Glutamatergic neuron (in vitro differentiated cells): ENCODE data around the gene HMX2. TPM values are rescaled to one million over a fixed set of nuclear protein-coding genes. Genes with fewer than 3 reads are reported as not detected.

Source experiments
- DNase-seq: peaks from one replicate; pipeline ENCODE4 v3.0.0; 2022
- H3K27ac Mint-ChIP-seq: one replicate; pipeline ENCODE4 v1.8.0; 2020; ENCODE audit warnings: mild to moderate bottlenecking, mixed read lengths, inconsistent platforms; ENCODE audit not compliant: unreplicated experiment
- H3K27me3 Mint-ChIP-seq: one replicate; pipeline ENCODE4 v1.8.0; 2020; ENCODE audit warnings: mild to moderate bottlenecking, moderate library complexity, mixed read lengths, inconsistent platforms; ENCODE audit not compliant: unreplicated experiment
- H3K36me3 Mint-ChIP-seq: one replicate; pipeline ENCODE4 v1.8.0; 2020; ENCODE audit warnings: mild to moderate bottlenecking, mixed read lengths, inconsistent platforms; ENCODE audit not compliant: unreplicated experiment
- H3K4me1 Mint-ChIP-seq: one replicate; pipeline ENCODE4 v1.8.0; 2020; ENCODE audit warnings: mild to moderate bottlenecking, low read depth, mixed read lengths, inconsistent platforms; ENCODE audit not compliant: unreplicated experiment
- H3K4me3 Mint-ChIP-seq: one replicate; pipeline ENCODE4 v1.8.0; 2020; ENCODE audit warnings: mild to moderate bottlenecking, mixed read lengths, inconsistent platforms; ENCODE audit not compliant: unreplicated experiment
- H3K9me3 Mint-ChIP-seq: one replicate; pipeline ENCODE4 v1.8.0; 2020; ENCODE audit warnings: mild to moderate bottlenecking, moderate library complexity, mixed read lengths, inconsistent platforms; ENCODE audit not compliant: unreplicated experiment
- CTCF ChIP-seq: fragments of 200-600 bp; sonication (generic); IDR thresholded peaks from one replicate; pipeline ENCODE4 v1.5.0; 2021; ENCODE audit not compliant: partially characterized antibody, unreplicated experiment
- total RNA-seq: library from RNA; stranded (reverse); fragmentation: NEBNext Ultra II Directional; extraction: Animal tissue kit (Norgen Biotek cat#: 25700); gene quantifications from one replicate; pipeline ENCODE4 v1.2.1, GENCODE V29; 2021; ENCODE audit not compliant: unreplicated experiment

HMX2 gene
- total RNA-seq, 1 donor from 2014 or later = not detected

- H3K4me1 Mint-ChIP-seq = peaks cover 4% of the 10 kb centered on the region
- no peak for DNase-seq
- no peak overlapping the region for H3K27ac Mint-ChIP-seq
- TF ChIP-seq CTCF = no peak
- H3K9me3 Mint-ChIP-seq = peaks cover 2% of the 10 kb centered on the region
- H3K4me3 Mint-ChIP-seq = no peak overlapping the region
- H3K27me3 Mint-ChIP-seq = peaks cover 21% of the 10 kb centered on the region
- no peaks in the 10 kb centered on the region for H3K36me3 Mint-ChIP-seq
Measured at GRCh38 chr10:123129618-123130271, 18.2 kb upstream of the HMX2 start.

GRCh38 chr10:123132576-123133477 is 15.1 kb upstream of the HMX2 start:
- Mint-ChIP-seq H3K27me3 (peaks cover 27% of the 10 kb centered on the region), H3K27ac (no peak overlapping the region), H3K36me3 (no peaks in the 10 kb centered on the region), H3K4me1 (peaks cover 4% of the 10 kb centered on the region), H3K9me3 (peaks cover 4% of the 10 kb centered on the region), H3K4me3 (peak overlapping the region; percentile 86)
- DNase-seq = peak; percentile 94
- peak; percentile 93 for TF ChIP-seq CTCF

GRCh38 chr10:123133541-123134342 is 14.2 kb upstream of the HMX2 start:
- Mint-ChIP-seq H3K4me3 (peak overlapping the region; percentile 57), H3K4me1 (peaks cover 4% of the 10 kb centered on the region), H3K36me3 (no peaks in the 10 kb centered on the region), H3K27ac (no peak overlapping the region), H3K9me3 (peaks cover 6% of the 10 kb centered on the region), H3K27me3 (peaks cover 32% of the 10 kb centered on the region)
- no peak for TF ChIP-seq CTCF
- no peak for DNase-seq

GRCh38 chr10:123134343-123134914 is 13.5 kb upstream of the HMX2 start:
- Mint-ChIP-seq H3K27ac (no peak overlapping the region), H3K27me3 (peaks cover 35% of the 10 kb centered on the region), H3K4me3 (peak overlapping the region; percentile 57), H3K9me3 (peaks cover 8% of the 10 kb centered on the region), H3K4me1 (peaks cover 4% of the 10 kb centered on the region), H3K36me3 (no peaks in the 10 kb centered on the region)
- DNase-seq = peak; percentile 40
- no peak for TF ChIP-seq CTCF
